Activated CD4-positive, alpha-beta T cell treated with anti-CD3 and anti-CD28 coated beads, Interleukin-2, amount 50 U/mL, for 1 hour (primary cell): ENCODE measurements around the gene CRY2.

Source experiments
- DNase-seq: peaks from one replicate; pipeline ENCODE4 v3.0.0-alpha.2; 2020

The CRY2 gene

DNA sequence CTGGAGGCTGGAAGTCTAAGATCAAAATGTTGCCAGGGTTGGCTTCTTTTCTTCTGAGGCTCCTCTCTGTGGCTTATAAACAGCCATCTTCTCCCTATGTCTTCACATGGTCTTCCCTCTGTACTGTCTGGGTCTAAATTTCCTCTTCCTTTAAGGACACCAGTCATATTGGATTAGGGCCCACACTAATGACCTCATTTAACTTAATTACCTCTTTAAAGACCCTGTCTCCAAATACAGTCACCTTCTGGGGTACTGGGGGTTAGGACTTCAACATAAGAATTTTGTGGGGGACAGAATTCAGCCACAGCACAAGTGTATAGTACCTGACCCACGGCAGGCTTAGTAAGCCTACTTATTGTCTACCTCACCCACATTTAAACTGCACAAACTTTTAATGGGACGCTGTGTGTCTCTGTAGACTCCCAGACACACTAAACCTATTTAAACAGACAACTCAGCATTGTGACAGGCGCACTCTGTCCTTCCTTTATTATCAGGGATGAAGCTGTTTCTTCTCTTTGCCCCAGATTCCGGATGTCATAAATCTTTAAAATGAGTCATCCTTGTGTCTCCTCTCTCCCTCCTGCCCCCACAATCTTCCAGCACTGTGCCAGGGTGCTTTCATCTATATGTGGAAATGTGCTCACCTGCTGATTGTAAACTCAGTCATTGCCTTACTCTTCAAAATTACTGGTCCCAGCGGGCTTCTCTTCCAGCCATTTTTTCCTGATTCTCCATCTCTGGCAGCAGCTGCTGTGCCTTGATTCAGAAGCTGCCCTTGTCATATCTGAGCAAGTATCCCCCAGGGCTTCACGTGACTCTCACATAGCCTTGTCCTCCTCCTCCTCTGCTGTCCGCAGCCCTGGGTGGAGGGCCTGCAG is 32.8 kb downstream of the CRY2 start:
- DNase-seq, result no peak

GRCh38 chr11:45880772-45881570 is 33.7 kb downstream of the CRY2 start:
- no peak for DNase-seq

GRCh38 chr11:45881708-45882368 is 34.6 kb downstream of the CRY2 start:
- no peak for DNase-seq

DNA sequence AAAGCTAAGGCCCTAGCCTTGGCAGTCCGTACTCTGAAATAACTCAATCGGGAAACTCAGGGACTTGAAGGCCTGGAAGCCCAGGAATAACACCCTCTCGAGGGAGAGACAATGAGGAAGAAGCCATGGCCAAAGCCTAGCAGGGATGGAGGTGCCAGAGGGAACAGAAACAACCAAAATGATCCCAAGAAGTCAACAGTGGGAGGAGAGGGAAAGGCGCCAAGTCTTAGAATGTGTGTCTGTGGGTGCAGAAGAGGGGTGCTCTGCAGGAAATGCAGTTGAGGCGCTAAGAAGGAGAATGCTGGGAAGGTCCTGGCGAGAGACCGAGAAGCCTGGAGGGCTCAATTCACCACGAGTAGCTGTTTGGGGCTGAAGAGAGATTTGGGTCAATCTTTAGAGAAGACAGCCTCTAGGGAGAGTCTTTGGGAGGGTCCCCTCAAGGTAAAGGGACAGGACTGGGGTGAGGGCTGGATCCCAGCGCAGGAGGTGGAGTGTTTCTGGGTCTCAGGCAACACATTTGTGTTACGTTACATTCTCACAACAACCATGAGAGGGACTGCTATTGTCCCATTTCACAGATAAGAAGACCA is 37.4 kb downstream of the CRY2 start:
- DNase-seq, result no peak

DNA sequence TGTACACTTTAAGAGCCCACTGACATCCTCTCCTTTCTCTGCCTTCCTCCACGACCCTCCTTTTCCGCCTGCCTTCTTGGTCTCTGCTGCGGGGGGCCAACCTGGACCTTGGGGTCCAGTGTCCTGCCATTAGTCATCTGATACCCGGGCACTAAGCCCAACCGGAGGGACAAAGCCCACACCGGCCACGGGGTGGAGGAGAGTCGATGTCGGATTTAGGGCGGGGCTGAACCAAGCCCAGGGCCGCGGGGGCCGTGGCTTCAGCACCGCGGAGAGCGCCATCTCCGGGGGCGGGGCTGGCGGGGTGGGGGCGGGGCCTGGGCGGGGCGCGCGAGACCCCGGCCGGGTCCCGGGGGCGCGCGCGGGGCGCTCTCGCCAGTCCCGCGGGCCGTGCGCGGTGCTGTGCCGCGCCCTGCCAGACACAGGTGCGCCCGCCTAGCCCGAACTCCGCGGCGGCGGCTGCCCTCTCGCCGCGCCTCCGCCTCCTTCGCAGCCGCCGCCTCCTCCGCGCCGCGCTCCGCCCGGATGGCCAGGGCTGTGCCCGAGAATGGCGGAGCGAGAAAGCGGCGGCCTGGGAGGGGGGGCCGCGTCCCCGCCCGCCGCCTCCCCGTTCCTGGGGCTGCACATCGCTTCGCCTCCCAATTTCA is 38.1 kb downstream of the CRY2 start, which contains the start of gene MAPK8IP1:
TSS of gene MAPK8IP1 (plus strand) at position 378 of the 647 bp plus-strand sequence. CDS start at position 548, 170 bp downstream.
- peak; percentile 57 for DNase-seq

DNA sequence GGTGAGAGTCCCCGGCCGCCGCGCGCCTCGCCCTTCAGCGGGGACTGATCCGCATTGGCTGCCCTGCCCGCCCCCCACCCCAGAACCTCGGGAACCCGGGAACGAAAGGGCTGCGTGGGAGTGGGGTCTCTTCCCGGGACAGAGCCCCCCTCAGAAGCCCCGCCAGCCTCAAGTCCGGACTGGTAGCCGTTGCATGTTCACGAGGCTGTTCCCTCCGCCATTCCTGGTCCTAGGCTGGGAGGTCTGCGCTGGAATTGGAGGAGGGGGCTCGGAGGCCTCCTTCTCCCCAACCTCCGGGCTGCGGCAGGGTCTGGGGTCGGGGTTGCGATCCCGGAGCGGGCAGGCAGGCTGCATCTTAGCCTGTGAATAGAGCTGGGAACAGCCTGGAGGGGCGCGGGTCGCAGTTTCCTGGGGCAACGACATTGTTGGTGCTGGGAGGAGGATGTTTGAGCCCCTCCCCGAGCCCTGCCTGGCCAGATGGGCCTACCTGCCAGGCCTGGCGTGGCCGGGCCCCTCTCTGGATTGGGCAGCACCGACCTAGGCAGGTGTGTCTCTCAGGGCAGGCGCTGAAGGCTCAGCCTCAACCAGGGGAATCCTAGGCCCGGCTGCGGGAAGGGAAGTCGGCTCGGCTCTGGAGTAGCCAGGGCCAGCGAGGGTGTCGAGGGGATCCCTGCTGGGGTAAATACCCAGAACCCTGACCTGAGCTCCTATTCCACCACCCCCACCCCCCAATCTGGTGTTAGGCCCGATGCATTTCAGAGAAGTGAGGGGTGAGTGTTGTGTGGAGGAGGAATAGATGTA is 38.8 kb downstream of the CRY2 start:
- DNase-seq, result no peak

GRCh38 chr11:45886816-45887520 is 39.7 kb downstream of the CRY2 start:
- DNase-seq, result no peak

GRCh38 chr11:45887587-45887986 is 40.3 kb downstream of the CRY2 start:
- no peak for DNase-seq

GRCh38 chr11:45889555-45889954 is 42.3 kb downstream of the CRY2 start:
- DNase-seq, result no peak

GRCh38 chr11:45889966-45890365 is 42.7 kb downstream of the CRY2 start:
- no peak for DNase-seq

DNA sequence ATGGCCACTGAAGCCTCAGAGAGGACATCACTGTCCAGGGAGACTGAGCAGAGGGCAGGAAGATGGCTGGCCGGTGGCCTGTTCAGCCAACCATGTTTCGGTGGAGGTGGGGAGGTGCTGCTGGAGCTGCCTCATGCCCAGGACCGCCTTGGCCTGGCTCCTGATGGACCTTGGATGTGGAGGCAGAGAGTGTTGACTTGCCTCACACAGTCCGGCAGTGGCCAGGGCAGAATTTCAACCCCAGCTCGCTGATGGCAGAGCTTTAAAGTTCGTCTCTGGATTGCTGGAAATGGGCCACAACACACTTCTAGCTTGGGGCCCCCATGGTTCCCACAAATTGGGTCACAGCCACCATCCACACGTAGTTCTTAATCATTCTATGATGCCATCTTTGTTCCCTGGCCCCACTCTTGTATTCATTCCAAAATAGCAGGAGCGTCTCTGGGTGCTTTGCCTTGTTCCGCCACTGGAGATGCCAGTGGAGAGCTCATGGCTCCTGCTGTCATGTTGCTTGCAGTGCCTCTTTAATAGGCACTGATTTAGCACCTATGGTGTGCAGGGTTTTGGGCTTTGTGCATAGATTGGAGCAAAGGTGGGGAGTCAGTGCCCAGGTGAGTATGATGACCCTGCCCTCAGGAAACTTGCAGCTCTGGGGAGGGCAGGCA is 43.7 kb downstream of the CRY2 start:
- DNase-seq, result no peak

DNA sequence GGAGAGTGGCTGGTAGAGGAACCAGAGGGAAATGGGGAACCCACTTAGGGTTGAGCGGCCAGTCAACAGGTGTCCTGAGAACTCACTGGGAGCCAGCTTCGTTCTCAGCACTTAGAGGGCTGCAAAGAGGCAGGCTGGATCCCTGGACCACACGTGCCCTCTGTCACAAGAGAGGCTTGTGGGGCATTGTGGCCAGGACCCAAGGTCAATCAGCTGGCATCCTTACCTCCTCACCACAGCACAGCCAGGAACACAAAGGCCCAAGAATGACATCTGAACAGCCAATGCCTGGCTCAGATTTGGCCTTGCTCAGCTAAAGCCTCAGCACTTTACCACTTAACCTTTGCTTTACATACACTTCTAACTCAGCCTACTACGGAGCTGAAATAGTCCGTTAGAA is 45.6 kb downstream of the CRY2 start:
- no peak for DNase-seq

DNA sequence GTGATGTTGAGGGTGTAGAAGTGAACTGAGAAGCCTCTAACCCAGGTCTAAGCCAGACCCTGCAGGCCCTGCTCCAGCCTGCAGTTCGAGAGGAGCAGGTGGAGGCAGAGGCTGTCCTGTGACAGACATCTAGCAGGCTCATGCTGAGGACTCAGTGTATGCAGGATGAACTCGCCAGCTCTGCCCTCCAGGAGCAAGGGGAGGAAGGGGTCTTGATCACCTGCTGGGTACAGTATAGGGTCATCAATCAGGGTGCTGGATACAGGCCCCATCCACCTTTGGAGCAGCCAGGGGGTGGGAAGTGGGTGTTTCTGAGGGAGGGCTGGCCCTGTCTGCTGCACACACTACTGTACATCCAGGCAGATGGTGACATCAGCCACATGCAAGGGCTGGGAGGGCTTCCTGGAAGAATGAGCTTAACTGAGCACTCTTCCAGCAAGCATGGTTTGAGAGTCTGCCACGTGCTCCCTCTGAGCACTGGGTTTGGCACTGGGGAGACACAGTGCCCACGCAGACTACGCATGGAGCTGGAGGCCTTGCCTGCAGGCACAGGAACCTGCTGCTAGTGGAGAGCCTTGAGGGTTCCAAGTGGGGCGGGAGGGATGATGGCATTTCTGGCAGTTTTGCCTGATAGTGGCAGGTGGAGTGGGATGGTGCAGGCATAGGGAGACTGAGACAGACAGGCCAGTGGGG is 47.4 kb downstream of the CRY2 start:
- no peak for DNase-seq

GRCh38 chr11:45895553-45896259 is 48.4 kb downstream of the CRY2 start:
- no peak for DNase-seq

GRCh38 chr11:45896422-45896984 is 49.2 kb downstream of the CRY2 start:
- no peak for DNase-seq

DNA sequence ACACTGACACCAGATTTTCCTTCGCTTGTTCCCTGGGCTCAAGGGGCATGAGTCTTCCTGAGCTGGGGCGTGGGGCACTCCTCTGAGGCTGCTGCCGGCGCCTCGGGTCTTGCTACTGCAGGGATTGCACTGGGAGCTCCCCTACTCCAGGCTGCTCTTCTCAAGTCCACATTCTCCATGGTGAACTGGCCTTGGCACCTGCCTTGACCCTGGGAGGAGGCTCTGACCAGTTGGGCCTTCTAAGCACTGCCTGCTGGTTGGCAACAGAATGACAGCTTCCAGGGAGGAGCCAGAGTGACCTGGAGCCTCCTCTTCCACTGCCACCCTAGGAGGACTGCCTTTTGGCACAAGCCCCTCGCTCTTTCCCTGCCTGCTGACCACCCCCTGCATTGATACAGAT is 50.3 kb downstream of the CRY2 start:
- no peak for DNase-seq

- DNase-seq, result no peak
These were observed 51.8 kb downstream of the CRY2 start for GRCh38 chr11:45899086-45899447.

DNA sequence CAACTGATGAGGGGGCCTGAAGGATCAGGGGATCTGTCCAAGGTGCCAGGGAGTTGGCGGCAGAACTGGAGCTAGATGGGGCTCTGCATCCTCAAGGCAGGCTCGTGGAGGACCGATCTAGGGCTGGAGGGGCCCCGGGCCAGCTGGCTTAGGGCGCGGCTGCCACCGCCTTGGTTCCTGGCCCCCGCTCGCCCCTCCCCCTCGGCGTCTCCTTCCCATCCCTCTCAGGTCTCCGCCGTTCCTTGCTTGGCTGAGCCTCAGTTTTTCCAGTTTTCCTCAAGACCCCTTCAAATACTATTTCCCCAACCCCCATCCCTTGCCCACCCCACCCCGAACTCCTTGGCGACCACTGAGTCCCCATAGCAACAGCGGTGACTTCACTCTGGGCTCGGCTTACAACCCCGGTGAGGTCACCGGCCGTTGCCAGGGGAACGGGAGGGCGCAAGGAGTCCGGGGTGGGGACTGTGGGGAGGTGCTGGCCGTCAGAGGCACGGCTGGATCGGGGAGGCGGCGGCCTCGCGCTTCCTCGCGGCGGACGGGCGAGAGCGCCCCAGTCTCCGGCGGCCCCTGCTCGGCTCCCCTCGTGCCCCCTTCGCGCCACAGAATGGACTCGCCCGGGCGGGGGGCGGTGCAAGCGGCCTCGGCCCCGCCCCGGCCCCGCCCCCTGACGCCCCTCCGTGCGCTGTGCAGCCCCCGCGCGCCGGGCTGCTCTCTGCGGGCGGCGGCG is 52.3 kb downstream of the CRY2 start:
- peak; percentile 57 for DNase-seq
